B cell (primary cell): Measurements from ENCODE around the gene SLC3A2. TPM values are rescaled to one million over a fixed set of nuclear protein-coding genes. Genes with fewer than 3 reads are reported as not detected.

Experiments used
- ATAC-seq: fragments of 200-7000 bp; cut with Tn5 transposase; one replicate; pipeline ENCODE4 v1.10.0; 2021; ENCODE audit warnings: low read depth, mild to moderate bottlenecking, moderate number of reproducible peaks, moderate library complexity
- CTCF ChIA-PET: fragments of 350-600 bp; sonication (Branson Sonifier 250); formaldehyde crosslinking; loops from one replicate; lab custom pipeline; 2021; ENCODE audit warnings: antibody characterized with exemption, inconsistent platforms; lab: Charles Lee
- POLR2A ChIA-PET: fragments of 350-600 bp; sonication (Branson Sonifier 250); formaldehyde crosslinking; loops from one replicate; lab custom pipeline; 2021; ENCODE audit warnings: antibody characterized with exemption; lab: Charles Lee
- DNase-seq: peaks from one replicate; pipeline ENCODE4 v3.0.0; 2013
- H2AFZ ChIP-seq: 2 replicates; pipeline ENCODE4 v1.6.1; 2012; ENCODE audit warnings: mild to moderate bottlenecking, low read depth, low read length; ENCODE audit not compliant: insufficient read depth, poor library complexity, severe bottlenecking
- H3K27ac ChIP-seq, 2 donors: 1 replicate in 1 of 2; 2 replicates in 1 of 2; pipeline ENCODE4 v1.5.1; 2012 to 2013; ENCODE audit warnings: low read length in 2 of 2, mild to moderate bottlenecking in 2 of 2, moderate library complexity in 1 of 2
- H3K27me3 ChIP-seq, 4 experiments: fragments of 200-600 bp in 1 of 4; sonication (generic) in 1 of 4; replicated peaks in 1 of 4; 1 replicate in 2 of 4; 2 replicates in 2 of 4; pipeline versions ENCODE4 v1.6.1 to v1.7.0; 2013 to 2016; ENCODE audit warnings: low read length in 3 of 4, mild to moderate bottlenecking in 2 of 4, mixed read lengths in 1 of 4, moderate library complexity in 1 of 4; ENCODE audit not compliant: insufficient read depth in 4 of 4, control insufficient read depth in 3 of 4; ENCODE audit errors: control extremely low read depth in 1 of 4
- H3K36me3 ChIP-seq, 2 experiments: replicated peaks in 1 of 2; 1 replicate in 1 of 2; 2 replicates in 1 of 2; pipeline versions ENCODE4 v1.6.1 to v1.7.1; 2013; ENCODE audit warnings: low read length in 1 of 2; ENCODE audit not compliant: insufficient read depth in 2 of 2, control insufficient read depth in 1 of 2; ENCODE audit errors: control extremely low read depth in 1 of 2, extremely low read depth in 1 of 2
- H3K4me1 ChIP-seq, 2 donors: fragments of 200-600 bp in 1 of 2; sonication (generic) in 1 of 2; 1 replicate in 1 of 2; 2 replicates in 1 of 2; pipeline versions ENCODE4 v1.5.1 to v1.6.1; 2013 to 2017; ENCODE audit warnings: low read length in 2 of 2; ENCODE audit not compliant: control insufficient read depth in 2 of 2, insufficient read depth in 2 of 2
- H3K4me2 ChIP-seq: replicated peaks from 2 replicates; pipeline ENCODE3; 2012; ENCODE audit warnings: mild to moderate bottlenecking, low read depth, low read length; ENCODE audit not compliant: poor library complexity, severe bottlenecking
- H3K4me3 ChIP-seq, 5 experiments: fragments of 200-600 bp in 1 of 5; sonication (generic) in 1 of 5; 1 replicate in 3 of 5; 2 replicates in 2 of 5; pipeline versions ENCODE4 v1.5.1 to v1.7.0; 2011 to 2016; ENCODE audit warnings: low read length in 4 of 5, mild to moderate bottlenecking in 4 of 5, low read depth in 2 of 5, control low read depth in 1 of 5, moderate library complexity in 1 of 5; ENCODE audit not compliant: insufficient read depth in 1 of 5; ENCODE audit errors: control extremely low read depth in 1 of 5, extremely low read depth in 1 of 5
- H3K79me2 ChIP-seq: fragments of 200-600 bp; sonication (generic); one replicate; pipeline ENCODE4 v1.6.0; 2016; ENCODE audit warnings: low read length; ENCODE audit not compliant: control insufficient read depth, insufficient read depth
- H3K9ac ChIP-seq: fragments of 200-600 bp; sonication (generic); 2 replicates; pipeline ENCODE4 v1.6.1; 2017; ENCODE audit warnings: mild to moderate bottlenecking, low read length, moderate library complexity
- H3K9me3 ChIP-seq, 3 donors: one replicate each; pipeline versions ENCODE4 v1.6.1 to v1.7.1; 2013; ENCODE audit warnings: low read length in 2 of 3; ENCODE audit not compliant: control insufficient read depth in 2 of 3, insufficient read depth in 1 of 3; ENCODE audit errors: control extremely low read depth in 1 of 3
- H4K20me1 ChIP-seq: 2 replicates; pipeline ENCODE4 v1.6.0; 2012; ENCODE audit warnings: mild to moderate bottlenecking, low read length; ENCODE audit not compliant: insufficient read depth, control insufficient read depth, poor library complexity, severe bottlenecking
- H3K27ac Mint-ChIP-seq: one replicate; pipeline ENCODE4 v1.8.0; 2021; ENCODE audit warnings: mixed read lengths
- H3K27me3 Mint-ChIP-seq: one replicate; pipeline ENCODE4 v1.8.0; 2021; ENCODE audit warnings: mixed read lengths
- H3K4me1 Mint-ChIP-seq: one replicate; pipeline ENCODE4 v1.8.0; 2021; ENCODE audit warnings: mixed read lengths
- H3K4me3 Mint-ChIP-seq: one replicate; pipeline ENCODE4 v1.8.0; 2021; ENCODE audit warnings: mixed read lengths
- H3K9me3 Mint-ChIP-seq: one replicate; pipeline ENCODE4 v1.8.0; 2022; ENCODE audit warnings: mixed read lengths; ENCODE audit not compliant: insufficient read depth
- CTCF ChIP-seq: fragments of 200-600 bp; IDR thresholded peaks from one replicate; pipeline ENCODE4 v1.8.0; 2022; ENCODE audit warnings: antibody characterized with exemption, mild to moderate bottlenecking
- EZH2 ChIP-seq: IDR thresholded peaks from 2 replicates; pipeline ENCODE4 v1.6.1; 2012; ENCODE audit warnings: borderline replicate concordance, low read depth, mild to moderate bottlenecking, moderate library complexity, low read length; ENCODE audit not compliant: insufficient read depth, poor library complexity, severe bottlenecking
- WGBS: methylation state at CpG from one replicate; pipeline ENCODE4 v1.1.5; 2013; ENCODE audit warnings: missing lambda C conversion rate; ENCODE audit not compliant: insufficient coverage; 5-methylcytosine and 5-hydroxymethylcytosine counted together
- intact Hi-C: fragments of 100-400 bp; cut with micrococcal nuclease; formaldehyde crosslinking; loops from one replicate; pipeline ENCODE4 v1.10.0; 2022
- polyA plus RNA-seq: library from polyadenylated mRNA; depleted of rRNA; stranded (reverse); fragments of >200 nt; gene quantifications from 2 replicates; pipeline ENCODE4 v1.2.3, GENCODE V29; 2012
- total RNA-seq, 2 donors: library from RNA; stranded (reverse); fragments of 120-200 nt in 1 of 2; gene quantifications; 1 replicate in 1 of 2; 2 replicates in 1 of 2; pipeline versions ENCODE4 v1.2.3 to v1.2.4, GENCODE V29; 2013 to 2022

The SLC3A2 gene
- total and polyA plus RNA-seq, 2 donors (not counting 1 experiment from before 2014, with no cell fraction given): 92.0 to 148 TPM

DNA sequence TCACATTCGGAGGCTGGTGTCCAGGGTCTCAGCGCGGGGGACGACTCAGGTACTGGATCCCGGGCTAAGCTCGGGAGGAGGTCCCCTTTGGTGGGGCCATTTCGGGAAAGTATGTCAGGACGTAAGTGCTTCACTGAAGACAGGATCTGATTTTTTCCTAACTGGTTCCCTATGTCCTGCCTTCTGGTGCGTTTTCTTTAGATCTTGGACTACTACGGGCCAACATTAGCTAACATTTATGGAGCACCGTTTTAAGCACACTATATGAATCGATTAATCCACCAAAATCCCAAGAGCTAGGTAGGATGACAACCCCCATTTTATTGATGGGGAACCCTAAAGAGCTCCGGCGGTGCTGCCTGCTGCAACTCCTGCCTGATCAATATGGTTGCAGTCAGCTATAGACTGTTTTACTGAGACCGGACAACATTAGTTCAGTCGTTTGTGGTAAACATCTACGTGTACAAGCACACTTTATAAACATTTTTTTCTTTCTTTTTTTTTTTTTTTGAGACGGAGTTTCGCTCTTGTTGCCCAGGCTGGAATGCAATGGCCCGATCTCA is 24.3 kb upstream of the SLC3A2 start:
- CTCF ChIA-PET: interaction anchor here (0.6 to 3.6 kb wide), 16 partner anchors 11 to 461 kb away, joined by 3 to 36 read pairs (median 4); partner anchors contain the start of genes HNRNPUL2, SLC3A2, STX5 and TEX54
- peak overlapping the region; percentile 99 for H3K4me3 Mint-ChIP-seq
- DNase-seq: no peak
- Histone ChIP-seq H3K4me1 (peaks cover 38 to 53% of the 10 kb centered on the region in 2 donors), H3K9ac (peak overlapping the region; percentile 97), H3K4me3 (peak overlapping the region; percentile 68 to 100 (median 96)), H3K27me3 (no peaks in the 10 kb centered on the region), H3K36me3 (peaks cover 17 to 36% of the 10 kb centered on the region in 2 experiments), H3K79me2 (peaks cover 50% of the 10 kb centered on the region), H3K9me3 (no peaks in the 10 kb centered on the region), H4K20me1 (peaks cover 26% of the 10 kb centered on the region), H3K27ac (peak overlapping the region; percentile 65 to 79), H3K4me2 (peak overlapping the region; percentile 95), H2AFZ (peak overlapping the region; percentile 95)
- TF ChIP-seq CTCF (no peak), EZH2 (no peak)
- ATAC-seq: no peak
- intact Hi-C loops: loop anchor here (1.0 to 5.0 kb wide), 6 partner anchors 24 to 149 kb away; partner anchors contain the start of genes BSCL2, GNG3, HNRNPUL2 and NXF1
- H3K27me3 Mint-ChIP-seq: no peaks in the 10 kb centered on the region
- POLR2A ChIA-PET: interaction anchor here (0.5 to 5.2 kb wide), 18 partner anchors 15 to 265 kb away, joined by 3 to 159 read pairs (median 8); partner anchors contain the start of genes HNRNPUL2, LBHD1, SLC3A2 and STX5
- WGBS: 9% methylated on average over 16 of the region's 20 CpGs
- no peaks in the 10 kb centered on the region for H3K9me3 Mint-ChIP-seq
- peak overlapping the region; percentile 98 for H3K27ac Mint-ChIP-seq
- peaks cover 57% of the 10 kb centered on the region for H3K4me1 Mint-ChIP-seq

DNA sequence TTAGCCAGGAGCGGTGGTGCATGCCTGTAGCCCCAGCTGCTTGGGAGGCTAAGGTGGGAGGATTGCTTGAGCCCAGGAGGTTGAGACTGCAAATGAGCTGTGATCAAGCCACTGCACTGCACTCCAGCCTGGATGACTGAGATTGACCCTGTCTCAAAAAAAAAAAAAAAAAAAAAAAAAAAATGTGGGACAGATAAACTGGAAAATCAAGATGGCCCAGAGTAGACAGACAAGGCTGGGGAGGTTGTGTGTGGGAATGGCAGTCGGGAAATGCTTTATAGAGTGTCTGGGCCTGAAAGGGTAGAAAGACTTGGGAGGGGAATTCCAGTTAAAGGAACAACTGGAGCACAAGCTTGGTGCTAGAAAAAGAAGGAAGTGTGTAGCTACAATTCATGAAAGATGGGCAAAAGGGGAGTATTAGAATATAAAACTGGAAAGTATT is 23.1 kb upstream of the SLC3A2 start:
- no peak overlapping the region for H3K27ac ChIP-seq
- H3K27ac Mint-ChIP-seq: peak overlapping the region; percentile 50
- POLR2A ChIA-PET: interaction anchor here (0.7 to 5.2 kb wide), 4 partner anchors 16 to 178 kb away, joined by 5 to 159 read pairs (median 6); partner anchors contain the start of genes UBXN1 and WDR74
- 50% methylated on average over 1 of the region's 2 CpGs for WGBS
- H2AFZ ChIP-seq: no peak overlapping the region
- no peak overlapping the region for H3K4me2 ChIP-seq
- no peak for TF ChIP-seq CTCF
- TF ChIP-seq EZH2: no peak
- peak overlapping the region; percentile 72 for H3K4me3 Mint-ChIP-seq
- ATAC-seq: no peak
- H3K9ac ChIP-seq: no peak overlapping the region
- no peaks in the 10 kb centered on the region for H3K27me3 Mint-ChIP-seq
- peaks cover 48% of the 10 kb centered on the region for H3K4me1 Mint-ChIP-seq
- no peak overlapping the region for H3K4me3 ChIP-seq
- H3K9me3 Mint-ChIP-seq: no peaks in the 10 kb centered on the region
- H3K4me1 ChIP-seq: peaks cover 30 to 43% of the 10 kb centered on the region in 2 donors
- H3K9me3 ChIP-seq: no peaks in the 10 kb centered on the region
- peaks cover 26% of the 10 kb centered on the region for H4K20me1 ChIP-seq
- no peaks in the 10 kb centered on the region for H3K27me3 ChIP-seq
- DNase-seq: peak; percentile 17
- intact Hi-C loops: loop anchor here (5.0 kb wide), 1 partner anchor 150 kb away; the partner anchor contains the start of genes BSCL2 and GNG3
- H3K79me2 ChIP-seq: peaks cover 50% of the 10 kb centered on the region
- CTCF ChIA-PET: interaction anchor here (0.9 to 3.6 kb wide), 7 partner anchors 15 to 413 kb away, joined by 3 to 36 read pairs (median 3); partner anchors contain the start of genes LBHD1, SLC3A2, TMEM179B and UQCC3
- H3K36me3 ChIP-seq: peaks cover 12 to 25% of the 10 kb centered on the region in 2 experiments
